ENCODE measurements around the gene ZNF281.

GRCh38 chr1:200405264-200405663 lies 4.6 kb downstream of the ZNF281 start:
- TF ChIP-seq NR2C2 (CRISPR knock-in tag; IDR thresholded peaks at IDR 0.05) (no peak), SOX15 (CRISPR knock-in tag; IDR thresholded peaks at IDR 0.05) (no peak)
